ENCODE measurements around the gene TSPAN17. TPM values are rescaled to one million over a fixed set of nuclear protein-coding genes. Genes with fewer than 3 reads are reported as not detected.

The TSPAN17 gene
- 27.8 and 32.0 TPM in 2 replicates for total RNA-seq

GRCh38 chr5:176647030-176647842, at the start of gene TSPAN17:
TSS of gene TSPAN17 (plus strand) at chr5:176647484. CDS start at chr5:176647616, 132 bp downstream.

GRCh38 chr5:176609724-176610434, 37.4 kb upstream of the TSPAN17 start, which contains the start of gene GPRIN1:
TSS of gene GPRIN1 (minus strand) at chr5:176610156. CDS start at chr5:176599834, 10,322 bp downstream.

GRCh38 chr5:176629853-176630680, 17.2 kb upstream of the TSPAN17 start, which contains the start of the genes EIF4E1B and SNCB:
TSS of gene EIF4E1B (plus strand) at chr5:176630675. CDS start at chr5:176642788, 12,113 bp downstream.
TSS of gene SNCB (minus strand) at chr5:176630534. CDS start at chr5:176629654, 880 bp downstream.

Other genes starting within 250 kb of the TSPAN17 start
- 99.0 and 107 TPM in 2 replicates for gene CLTB, start 230.9 kb upstream of the TSPAN17 start, total RNA-seq
- gene FAF2, start 199.1 kb upstream of the TSPAN17 start, total RNA-seq, result 38.2 and 41.0 TPM in 2 replicates
- gene RNF44, start 110.1 kb upstream of the TSPAN17 start, total RNA-seq, result 0.57 and 1.1 TPM in 2 replicates
- gene CDHR2, start 98.1 kb upstream of the TSPAN17 start, total RNA-seq, result 0.28 TPM in 1 of 2 replicates, not detected in the other
- 1.1 and 1.3 TPM in 2 replicates for gene GPRIN1, start 37.3 kb upstream of the TSPAN17 start, total RNA-seq
- 0.18 TPM in 1 of 2 replicates, not detected in the other for gene SNCB, start 16.9 kb upstream of the TSPAN17 start, total RNA-seq
- not detected in 2 replicates for gene EIF4E1B, start 16.8 kb upstream of the TSPAN17 start, total RNA-seq
- gene UNC5A, start 163.1 kb downstream of the TSPAN17 start, total RNA-seq, result under 0.01 TPM in 1 of 2 replicates, not detected in the other